ENCODE results near the gene NKAIN2. TPM values are rescaled to one million over a fixed set of nuclear protein-coding genes. Genes with fewer than 3 reads are reported as not detected.

Gene NKAIN2
- total RNA-seq, 1 experiment from 2014 or later, result not detected

DNA sequence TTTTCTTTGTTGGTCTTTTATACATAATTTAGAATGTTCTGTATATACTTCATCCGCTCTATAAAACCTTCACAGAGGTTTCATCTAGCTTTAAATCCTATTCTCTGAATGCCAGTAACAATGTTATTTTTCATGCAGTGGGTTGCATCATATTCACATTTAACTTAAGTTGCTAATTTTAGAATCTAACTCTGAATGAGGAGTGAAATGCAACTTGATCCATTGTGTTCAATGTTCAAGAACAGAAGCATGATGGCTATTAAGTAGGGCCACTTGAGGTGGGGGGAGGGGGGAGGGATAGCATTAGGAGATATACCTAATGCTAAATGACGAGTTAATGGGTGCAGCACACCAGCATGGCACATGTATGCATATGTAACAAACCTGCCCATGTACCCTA, 224.5 kb downstream of the NKAIN2 start:
- ChIA-PET RAD21 (ENCODE audit: low non-redundant PET in 1 of 2, low total read pairs in 2 of 2, uncharacterized antibody in 2 of 2, unreplicated experiment in 2 of 2) (no interaction called here), CTCF (no interaction called here), POLR2A (no interaction called here)
- Histone ChIP-seq H3K9me3 (ENCODE audit: control insufficient read depth in 1 of 2, insufficient read depth in 1 of 2, low read depth in 1 of 2, low read length in 2 of 2) (no peaks in the 10 kb centered on the region), H3K36me3 (ENCODE audit: control insufficient read depth in 1 of 2, insufficient read depth in 2 of 2, low read length in 2 of 2) (no peaks in the 10 kb centered on the region), H3K9ac (ENCODE audit: low read length) (no peak overlapping the region), H3K4me3 (replicated peaks in 1 of 2; ENCODE audit: low read depth in 1 of 2, low read length in 2 of 2) (no peak overlapping the region), H3K27me3 (ENCODE audit: insufficient read depth, low read length) (peaks cover 3% of the 10 kb centered on the region; the same call in 1 of the 2 replicates), H2AFZ (ENCODE audit: low read depth, low read length, poor library complexity, severe bottlenecking) (no peak overlapping the region), H4K20me1 (ENCODE audit: insufficient read depth) (no peaks in the 10 kb centered on the region), H3K9me2 (ENCODE audit: insufficient read depth) (no peaks in the 10 kb centered on the region), H3K79me2 (ENCODE audit: insufficient read depth, low read length) (no peaks in the 10 kb centered on the region), H3K4me2 (ENCODE audit: low read length) (no peak overlapping the region), H3K4me1 (ENCODE audit: control insufficient read depth in 1 of 2, insufficient read depth in 2 of 2, low read length in 2 of 2) (no peaks in the 10 kb centered on the region), H3K27ac (ENCODE audit: low read depth, low read length) (no peak overlapping the region)
- intact Hi-C loops (cut with micrococcal nuclease), result no loop called here
- DNase-seq (ENCODE audit: low read depth, low spot score), result no peak
- no TSS peak for BruUV-seq (replicated peaks)
- no peak for TF ChIP-seq EZH2phosphoT487 (IDR thresholded peaks at IDR 0.05; ENCODE audit: borderline replicate concordance)
- TF ChIP-seq, protein P1, sequence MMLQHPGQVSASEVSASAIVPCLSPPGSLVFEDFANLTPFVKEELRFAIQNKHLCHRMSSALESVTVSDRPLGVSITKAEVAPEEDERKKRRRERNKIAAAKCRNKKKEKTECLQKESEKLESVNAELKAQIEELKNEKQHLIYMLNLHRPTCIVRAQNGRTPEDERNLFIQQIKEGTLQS (IDR thresholded peaks at IDR 0.05), result no peak
- TF ChIP-seq ELF1 (IDR thresholded peaks at IDR 0.05; ENCODE audit: borderline replicate concordance, low read depth), result no peak
- no peak for TF ChIP-seq RAD21 (IDR thresholded peaks at IDR 0.05; ENCODE audit: low read depth)
- TF ChIP-seq EGR1 (IDR thresholded peaks at IDR 0.05; ENCODE audit: low read depth), result no peak
- TF ChIP-seq SP1 (IDR thresholded peaks at IDR 0.05; ENCODE audit: low read depth), result no peak
- no peak for TF ChIP-seq REST (IDR thresholded peaks at IDR 0.05; ENCODE audit: low read depth)
- TF ChIP-seq SRF (IDR thresholded peaks at IDR 0.05; ENCODE audit: low read depth), result no peak
- no peak for TF ChIP-seq YY1 (IDR thresholded peaks at IDR 0.05; ENCODE audit: extremely low read depth, insufficient replicate concordance, low read depth, low read length)
- TF ChIP-seq TCF7L2 (IDR thresholded peaks at IDR 0.05; ENCODE audit: borderline replicate concordance, extremely low read depth, insufficient read depth, insufficient read length), result no peak
- TF ChIP-seq POLR2AphosphoS5 (IDR thresholded peaks at IDR 0.05; ENCODE audit: low read depth, low read length), result no peak
- TF ChIP-seq FOSL1 (IDR thresholded peaks at IDR 0.05; ENCODE audit: low read depth), result no peak
- TF ChIP-seq, protein P2, sequence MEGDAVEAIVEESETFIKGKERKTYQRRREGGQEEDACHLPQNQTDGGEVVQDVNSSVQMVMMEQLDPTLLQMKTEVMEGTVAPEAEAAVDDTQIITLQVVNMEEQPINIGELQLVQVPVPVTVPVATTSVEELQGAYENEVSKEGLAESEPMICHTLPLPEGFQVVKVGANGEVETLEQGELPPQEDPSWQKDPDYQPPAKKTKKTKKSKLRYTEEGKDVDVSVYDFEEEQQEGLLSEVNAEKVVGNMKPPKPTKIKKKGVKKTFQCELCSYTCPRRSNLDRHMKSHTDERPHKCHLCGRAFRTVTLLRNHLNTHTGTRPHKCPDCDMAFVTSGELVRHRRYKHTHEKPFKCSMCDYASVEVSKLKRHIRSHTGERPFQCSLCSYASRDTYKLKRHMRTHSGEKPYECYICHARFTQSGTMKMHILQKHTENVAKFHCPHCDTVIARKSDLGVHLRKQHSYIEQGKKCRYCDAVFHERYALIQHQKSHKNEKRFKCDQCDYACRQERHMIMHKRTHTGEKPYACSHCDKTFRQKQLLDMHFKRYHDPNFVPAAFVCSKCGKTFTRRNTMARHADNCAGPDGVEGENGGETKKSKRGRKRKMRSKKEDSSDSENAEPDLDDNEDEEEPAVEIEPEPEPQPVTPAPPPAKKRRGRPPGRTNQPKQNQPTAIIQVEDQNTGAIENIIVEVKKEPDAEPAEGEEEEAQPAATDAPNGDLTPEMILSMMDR (IDR thresholded peaks at IDR 0.05 in 2 of 3, conservative IDR thresholded peaks at IDR 0.05 in 1 of 3; ENCODE audit: borderline replicate concordance in 1 of 3, insufficient read depth in 1 of 3, low read depth in 2 of 3, low read length in 2 of 3), result no peak
- TF ChIP-seq CBX3 (IDR thresholded peaks at IDR 0.05; ENCODE audit: low read depth), result no peak
- TF ChIP-seq ZNF274 (IDR thresholded peaks at IDR 0.05; ENCODE audit: low read depth, low read length), result no peak
- TF ChIP-seq JUND (IDR thresholded peaks at IDR 0.05), result no peak
- no peak for TF ChIP-seq ZFX (IDR thresholded peaks at IDR 0.05)
- no peak for TF ChIP-seq SIN3A (IDR thresholded peaks at IDR 0.05; ENCODE audit: low read depth)
- ATAC-seq, result no peak
